ENCODE measurements around the gene NIP7.
A peak's percentile ranks its signal among the peaks of the same experiment; 100 is the strongest.

NIP7 gene

DNA sequence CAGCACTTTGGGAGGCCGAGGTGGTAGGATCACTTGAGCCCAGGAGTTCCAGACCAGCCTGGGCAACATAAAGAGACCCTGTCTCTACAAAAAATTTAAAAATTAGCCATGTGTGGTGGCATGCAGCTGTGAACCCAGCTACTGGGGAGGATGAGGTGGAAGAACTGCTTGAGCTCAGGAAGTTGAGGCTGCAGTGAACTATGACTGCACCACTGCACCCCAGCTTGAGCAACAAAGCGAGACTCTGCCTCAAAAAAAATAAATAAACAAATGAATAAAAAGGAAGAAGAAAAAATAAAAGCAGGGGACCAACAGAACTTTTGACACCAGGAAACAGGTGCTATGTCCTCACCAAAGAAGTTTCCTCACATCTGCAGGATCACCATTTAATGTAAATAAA, 32.0 kb downstream of the NIP7 start:
- Histone ChIP-seq H3K4me3 (ENCODE audit: low read depth, low read length) (no peak overlapping the region), H3K27me3 (ENCODE audit: control insufficient read depth, insufficient read depth, low read length) (no peaks in the 10 kb centered on the region), H3K27ac (ENCODE audit: low read depth, low read length) (no peak overlapping the region), H3K9me3 (ENCODE audit: control insufficient read depth, insufficient read depth, low read depth, low read length) (no peaks in the 10 kb centered on the region), H3K4me1 (ENCODE audit: control insufficient read depth, insufficient read depth, low read length) (no peaks in the 10 kb centered on the region), H3K9ac (ENCODE audit: low read length) (no peak overlapping the region), H3K36me3 (ENCODE audit: control insufficient read depth, insufficient read depth, low read length) (peaks cover 76% of the 10 kb centered on the region)

DNA sequence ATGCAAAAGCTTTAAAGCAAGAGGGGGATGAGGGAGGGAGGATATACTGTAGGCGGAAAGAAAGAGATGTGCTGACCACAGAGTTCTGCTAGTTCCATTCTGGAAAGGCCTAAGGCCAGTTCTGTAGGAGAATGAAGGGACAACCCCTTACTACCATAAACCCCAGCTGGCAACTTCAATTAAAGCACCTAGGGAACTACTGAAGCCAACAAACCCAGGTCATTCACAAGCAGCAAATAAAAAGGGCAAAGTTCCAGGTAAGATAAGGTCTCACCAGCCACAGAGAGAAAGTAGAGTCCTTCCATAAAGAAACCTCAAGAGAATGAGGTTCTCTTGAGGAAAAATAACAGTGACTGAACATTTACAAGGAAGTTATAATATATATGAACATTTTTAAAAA, 33.4 kb downstream of the NIP7 start:
- Histone ChIP-seq H3K4me3 (ENCODE audit: low read depth, low read length) (no peak overlapping the region), H3K9me3 (ENCODE audit: control insufficient read depth, insufficient read depth, low read depth, low read length) (no peaks in the 10 kb centered on the region), H3K4me1 (ENCODE audit: control insufficient read depth, insufficient read depth, low read length) (no peaks in the 10 kb centered on the region), H3K27me3 (ENCODE audit: control insufficient read depth, insufficient read depth, low read length) (no peaks in the 10 kb centered on the region), H3K36me3 (ENCODE audit: control insufficient read depth, insufficient read depth, low read length) (peaks cover 69% of the 10 kb centered on the region), H3K27ac (ENCODE audit: low read depth, low read length) (no peak overlapping the region), H3K9ac (ENCODE audit: low read length) (no peak overlapping the region)

DNA sequence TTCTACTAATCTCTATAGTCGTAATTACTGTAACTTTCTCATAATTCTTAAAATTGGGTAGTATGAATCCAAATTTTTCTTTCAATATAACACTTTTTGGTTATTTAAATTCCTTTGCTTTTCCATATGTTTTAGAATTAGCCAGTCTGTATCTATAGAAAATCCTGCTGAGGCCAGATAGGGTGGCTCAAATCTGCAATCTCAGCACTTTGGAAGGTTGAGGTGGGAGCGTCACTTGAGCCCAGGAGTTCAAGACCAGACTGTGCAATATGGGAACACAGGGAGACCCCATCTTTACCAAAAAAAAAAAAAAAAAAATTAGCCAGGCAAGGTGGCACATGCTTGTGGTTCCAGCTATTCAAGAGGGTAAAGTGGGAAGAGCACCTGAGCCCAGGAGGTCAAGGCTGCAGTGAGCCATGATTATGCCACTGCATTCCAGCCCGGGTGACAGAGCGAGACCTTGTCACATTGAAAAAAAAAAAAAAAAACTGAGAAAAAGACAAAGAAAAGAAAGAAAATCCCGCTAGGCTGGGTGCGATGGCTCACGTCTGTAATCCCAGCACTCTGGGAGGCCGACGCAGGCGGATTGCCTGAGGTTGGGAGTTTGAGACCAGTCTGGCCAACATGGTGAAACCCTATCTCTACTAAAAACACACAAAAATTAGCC, 37.0 kb downstream of the NIP7 start:
- Histone ChIP-seq H3K9me3 (ENCODE audit: control insufficient read depth, insufficient read depth, low read depth, low read length) (no peaks in the 10 kb centered on the region), H3K4me1 (ENCODE audit: control insufficient read depth, insufficient read depth, low read length) (no peaks in the 10 kb centered on the region), H3K4me3 (ENCODE audit: low read depth, low read length) (no peak overlapping the region), H3K36me3 (ENCODE audit: control insufficient read depth, insufficient read depth, low read length) (peaks cover 72% of the 10 kb centered on the region), H3K27me3 (ENCODE audit: control insufficient read depth, insufficient read depth, low read length) (no peaks in the 10 kb centered on the region), H3K27ac (ENCODE audit: low read depth, low read length) (no peak overlapping the region), H3K9ac (ENCODE audit: low read length) (no peak overlapping the region)

DNA sequence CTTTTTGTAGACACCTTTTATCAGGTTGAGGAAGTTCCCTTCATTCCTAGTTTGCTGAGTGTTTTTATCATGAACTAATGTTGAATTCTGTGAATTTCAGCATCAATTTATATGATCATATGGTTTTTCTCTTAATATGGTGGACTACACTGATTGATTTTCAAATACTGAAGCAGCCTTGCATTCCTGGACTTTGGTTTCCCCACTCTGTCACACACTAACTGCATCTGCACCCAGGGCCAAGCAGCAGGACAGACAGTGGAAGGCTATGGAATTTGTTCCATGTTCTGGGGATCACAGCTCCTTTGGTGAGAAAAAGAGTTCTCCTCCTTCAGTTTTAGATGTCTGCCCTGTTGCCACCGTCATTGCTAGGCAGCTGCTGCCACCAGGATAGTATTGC, 38.5 kb downstream of the NIP7 start:
- no peak overlapping the region for H3K27ac ChIP-seq (ENCODE audit: low read depth, low read length)
- peaks cover 72% of the 10 kb centered on the region for H3K36me3 ChIP-seq (ENCODE audit: control insufficient read depth, insufficient read depth, low read length)
- no peaks in the 10 kb centered on the region for H3K9me3 ChIP-seq (ENCODE audit: control insufficient read depth, insufficient read depth, low read depth, low read length)
- no peak overlapping the region for H3K4me3 ChIP-seq (ENCODE audit: low read depth, low read length)
- no peaks in the 10 kb centered on the region for H3K27me3 ChIP-seq (ENCODE audit: control insufficient read depth, insufficient read depth, low read length)
- H3K4me1 ChIP-seq (ENCODE audit: control insufficient read depth, insufficient read depth, low read length), result no peaks in the 10 kb centered on the region
- no peak overlapping the region for H3K9ac ChIP-seq (ENCODE audit: low read length)

DNA sequence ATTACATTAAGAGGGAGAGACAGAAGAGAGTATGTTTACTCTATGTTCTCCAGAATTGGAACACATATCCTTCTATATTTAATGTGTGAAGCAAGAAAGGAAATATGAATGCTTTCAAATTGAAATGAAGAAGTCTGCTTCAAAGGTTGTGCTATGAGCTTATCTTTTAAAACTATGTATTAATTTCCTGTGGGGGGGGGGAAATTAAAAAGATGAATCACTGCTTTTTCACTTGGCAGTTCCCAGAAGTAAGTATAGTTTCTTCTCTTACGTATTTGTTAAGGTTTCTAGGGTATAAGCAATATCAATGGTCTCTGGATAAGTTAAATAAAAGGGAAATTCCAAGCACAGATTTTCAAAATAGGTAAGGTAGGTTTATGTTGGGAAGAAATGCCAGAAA, 39.2 kb downstream of the NIP7 start:
- no peak overlapping the region for H3K27ac ChIP-seq (ENCODE audit: low read depth, low read length)

DNA sequence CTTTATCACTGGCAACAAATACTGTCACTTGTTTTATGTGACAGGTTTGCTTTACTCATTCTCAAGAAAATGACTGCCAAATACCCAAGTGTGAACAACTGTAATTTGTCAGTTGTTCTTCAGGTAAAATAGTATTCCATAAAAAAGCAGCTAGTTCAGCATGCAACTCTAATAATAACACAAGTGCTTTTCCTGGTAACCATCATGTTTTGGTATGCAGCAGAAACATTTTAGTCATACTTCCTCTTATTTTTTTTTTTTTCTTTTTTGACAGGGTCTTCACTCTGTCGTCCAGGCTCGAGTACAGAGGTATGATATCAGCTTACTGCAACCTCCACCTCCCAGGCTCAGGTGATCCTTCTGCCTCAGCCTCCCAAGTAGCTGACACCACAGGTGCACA, 41.7 kb downstream of the NIP7 start:
- H3K36me3 ChIP-seq (ENCODE audit: control insufficient read depth, insufficient read depth, low read length), result peaks cover 68% of the 10 kb centered on the region
- no peaks in the 10 kb centered on the region for H3K4me1 ChIP-seq (ENCODE audit: control insufficient read depth, insufficient read depth, low read length)
- no peaks in the 10 kb centered on the region for H3K9me3 ChIP-seq (ENCODE audit: control insufficient read depth, insufficient read depth, low read depth, low read length)
- H3K27ac ChIP-seq (ENCODE audit: low read depth, low read length), result no peak overlapping the region
- no peak overlapping the region for H3K9ac ChIP-seq (ENCODE audit: low read length)
- no peak overlapping the region for H3K4me3 ChIP-seq (ENCODE audit: low read depth, low read length)
- H3K27me3 ChIP-seq (ENCODE audit: control insufficient read depth, insufficient read depth, low read length), result no peaks in the 10 kb centered on the region

More for the DNA sequence above, 39.2 kb downstream of the NIP7 start:
- H3K4me1 ChIP-seq (ENCODE audit: control insufficient read depth, insufficient read depth, low read length), result no peaks in the 10 kb centered on the region
- H3K36me3 ChIP-seq (ENCODE audit: control insufficient read depth, insufficient read depth, low read length), result peaks cover 73% of the 10 kb centered on the region
- H3K4me3 ChIP-seq (ENCODE audit: low read depth, low read length), result no peak overlapping the region
- no peak overlapping the region for H3K9ac ChIP-seq (ENCODE audit: low read length)
- no peaks in the 10 kb centered on the region for H3K27me3 ChIP-seq (ENCODE audit: control insufficient read depth, insufficient read depth, low read length)
- no peaks in the 10 kb centered on the region for H3K9me3 ChIP-seq (ENCODE audit: control insufficient read depth, insufficient read depth, low read depth, low read length)

DNA sequence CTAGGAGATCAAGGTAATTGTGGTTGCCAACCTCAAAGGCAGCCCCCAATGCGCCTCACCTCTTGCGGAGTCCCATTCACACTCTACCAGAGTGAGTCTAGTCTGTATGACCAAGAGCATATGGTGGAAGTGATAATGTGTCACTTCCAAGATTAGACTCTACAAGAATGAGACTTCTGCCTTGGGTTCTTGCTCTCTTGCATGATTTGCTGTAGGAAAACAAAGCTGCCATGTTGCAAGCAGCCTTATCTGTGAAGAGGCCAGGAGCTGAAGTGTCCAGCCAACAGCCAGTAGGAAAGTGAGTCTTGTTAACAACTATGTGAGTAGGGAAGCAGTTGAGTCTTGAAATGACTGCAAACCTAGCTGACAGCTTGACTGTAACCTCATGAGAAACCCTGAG, 42.8 kb downstream of the NIP7 start:
- no peaks in the 10 kb centered on the region for H3K4me1 ChIP-seq (ENCODE audit: control insufficient read depth, insufficient read depth, low read length)
- no peak overlapping the region for H3K4me3 ChIP-seq (ENCODE audit: low read depth, low read length)
- H3K9ac ChIP-seq (ENCODE audit: low read length), result no peak overlapping the region
- no peaks in the 10 kb centered on the region for H3K27me3 ChIP-seq (ENCODE audit: control insufficient read depth, insufficient read depth, low read length)
- H3K9me3 ChIP-seq (ENCODE audit: control insufficient read depth, insufficient read depth, low read depth, low read length), result no peaks in the 10 kb centered on the region
- H3K27ac ChIP-seq (ENCODE audit: low read depth, low read length), result no peak overlapping the region
- H3K36me3 ChIP-seq (ENCODE audit: control insufficient read depth, insufficient read depth, low read length), result peaks cover 67% of the 10 kb centered on the region

DNA sequence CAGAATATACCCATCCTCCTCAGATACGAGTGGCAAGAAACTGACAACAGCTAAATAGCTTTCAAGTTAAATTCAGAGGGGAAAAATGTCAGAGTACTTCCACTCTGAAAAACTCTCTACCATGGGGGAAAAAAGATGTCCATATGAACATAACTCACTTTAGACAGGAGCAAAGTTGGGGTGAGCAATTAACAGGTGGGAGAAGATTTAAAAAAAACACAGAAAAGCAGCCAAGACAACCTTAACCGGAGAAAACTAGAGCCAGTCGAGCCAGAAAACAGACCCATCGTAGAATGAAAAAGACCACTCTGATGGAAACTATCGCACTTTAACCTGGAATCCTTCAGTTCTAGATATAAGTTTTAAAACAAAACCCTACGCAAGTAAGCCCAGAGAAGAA, 45.4 kb downstream of the NIP7 start:
- Histone ChIP-seq H3K4me3 (ENCODE audit: low read depth, low read length) (peak overlapping the region; percentile 93), H3K36me3 (ENCODE audit: control insufficient read depth, insufficient read depth, low read length) (peaks cover 41% of the 10 kb centered on the region), H3K27ac (ENCODE audit: low read depth, low read length) (no peak overlapping the region), H3K4me1 (ENCODE audit: control insufficient read depth, insufficient read depth, low read length) (no peaks in the 10 kb centered on the region), H3K9ac (ENCODE audit: low read length) (peak overlapping the region; percentile 94), H3K9me3 (ENCODE audit: control insufficient read depth, insufficient read depth, low read depth, low read length) (no peaks in the 10 kb centered on the region), H3K27me3 (ENCODE audit: control insufficient read depth, insufficient read depth, low read length) (no peaks in the 10 kb centered on the region)

DNA sequence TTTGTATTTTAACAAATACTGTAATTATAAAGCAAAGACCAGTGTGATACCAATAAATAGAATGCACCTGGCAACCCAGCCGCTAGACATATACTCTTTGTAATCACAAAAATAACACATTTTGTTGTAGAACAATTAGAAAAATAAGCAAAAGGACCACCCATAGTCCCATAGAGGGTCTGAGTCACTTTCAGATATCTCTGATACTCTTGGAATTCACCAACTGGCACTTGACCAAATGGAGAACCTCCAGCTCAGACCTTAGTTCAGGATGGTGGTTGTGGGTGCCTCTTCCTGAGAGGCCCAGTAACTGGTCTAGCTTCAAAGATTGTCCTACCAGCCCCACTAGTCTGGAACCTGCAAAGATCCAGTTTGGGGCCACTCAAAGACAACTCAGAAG, 47.0 kb downstream of the NIP7 start:
- H3K4me3 ChIP-seq (ENCODE audit: low read depth, low read length), result no peak overlapping the region; the same call in 1 of the 2 replicates
- H3K9me3 ChIP-seq (ENCODE audit: control insufficient read depth, insufficient read depth, low read depth, low read length), result no peaks in the 10 kb centered on the region
- no peak overlapping the region for H3K9ac ChIP-seq (ENCODE audit: low read length)
- no peaks in the 10 kb centered on the region for H3K27me3 ChIP-seq (ENCODE audit: control insufficient read depth, insufficient read depth, low read length)
- no peaks in the 10 kb centered on the region for H3K4me1 ChIP-seq (ENCODE audit: control insufficient read depth, insufficient read depth, low read length)
- no peak overlapping the region for H3K27ac ChIP-seq (ENCODE audit: low read depth, low read length)
- H3K36me3 ChIP-seq (ENCODE audit: control insufficient read depth, insufficient read depth, low read length), result peaks cover 28% of the 10 kb centered on the region
